Nephron (organoid): ENCODE results near the gene COBLL1.

Source experiments
- H3K27ac Mint-ChIP-seq, 3 experiments: 2 replicates each; pipeline ENCODE4 v1.8.0; 2020; ENCODE audit warnings: mixed read lengths in 3 of 3, mild to moderate bottlenecking in 2 of 3, moderate library complexity in 1 of 3
- H3K27me3 Mint-ChIP-seq: 2 replicates; pipeline ENCODE4 v1.8.0; 2021; ENCODE audit warnings: low read depth, mild to moderate bottlenecking, moderate library complexity, mixed read lengths
- H3K36me3 Mint-ChIP-seq: 2 replicates; pipeline ENCODE4 v1.8.0; 2020; ENCODE audit warnings: low read depth, mixed read lengths
- H3K4me1 Mint-ChIP-seq: 2 replicates; pipeline ENCODE4 v1.8.0; 2020; ENCODE audit warnings: mixed read lengths
- H3K4me3 Mint-ChIP-seq, 3 experiments: 2 replicates each; pipeline ENCODE4 v1.8.0; 2020; ENCODE audit warnings: mild to moderate bottlenecking in 3 of 3, mixed read lengths in 3 of 3, moderate library complexity in 2 of 3
- H3K9me3 Mint-ChIP-seq: 2 replicates; pipeline ENCODE4 v1.8.0; 2020; ENCODE audit warnings: mixed read lengths
- CTCF ChIP-seq, 3 experiments: fragments of 200-600 bp; sonication (generic); IDR thresholded peaks; one replicate each; pipeline ENCODE4 v1.5.0; 2021; ENCODE audit warnings: antibody characterized with exemption in 3 of 3; ENCODE audit not compliant: unreplicated experiment in 3 of 3

Gene COBLL1

GRCh38 chr2:164734196-164734595 lies 107.4 kb downstream of the COBLL1 start:
- Mint-ChIP-seq H3K9me3 (no peaks in the 10 kb centered on the region), H3K27ac (peak overlapping the region; percentile 14 to 87 (median 49)), H3K27me3 (peaks cover 9% of the 10 kb centered on the region), H3K36me3 (no peaks in the 10 kb centered on the region), H3K4me3 (no peak overlapping the region), H3K4me1 (peaks cover 11% of the 10 kb centered on the region)
- TF ChIP-seq CTCF (IDR thresholded peaks at IDR 0.05; ENCODE audit: unreplicated experiment in 3 of 3): no peak

GRCh38 chr2:164725542-164725941 lies 116.1 kb downstream of the COBLL1 start:
- no peaks in the 10 kb centered on the region for H3K36me3 Mint-ChIP-seq
- TF ChIP-seq CTCF (IDR thresholded peaks at IDR 0.05; ENCODE audit: unreplicated experiment in 3 of 3): no peak

GRCh38 chr2:164722616-164723338 lies 118.8 kb downstream of the COBLL1 start:
- TF ChIP-seq CTCF (IDR thresholded peaks at IDR 0.05; ENCODE audit: unreplicated experiment in 3 of 3): no peak
- no peaks in the 10 kb centered on the region for H3K36me3 Mint-ChIP-seq

More at GRCh38 chr2:164725542-164725941, 116.1 kb downstream of the COBLL1 start:
- no peaks in the 10 kb centered on the region for H3K27me3 Mint-ChIP-seq
- H3K9me3 Mint-ChIP-seq: no peaks in the 10 kb centered on the region
- H3K4me3 Mint-ChIP-seq: no peak overlapping the region
- peaks cover 12% of the 10 kb centered on the region for H3K4me1 Mint-ChIP-seq
- H3K27ac Mint-ChIP-seq: peak overlapping the region; percentile 77 to 95 (median 81)

GRCh38 chr2:164721430-164721829 lies 120.2 kb downstream of the COBLL1 start:
- peak overlapping the region; percentile 84 to 95 (median 93) for H3K27ac Mint-ChIP-seq
- H3K4me1 Mint-ChIP-seq: peaks cover 24% of the 10 kb centered on the region
- H3K4me3 Mint-ChIP-seq: no peak overlapping the region
- TF ChIP-seq CTCF (IDR thresholded peaks at IDR 0.05; ENCODE audit: unreplicated experiment in 3 of 3): no peak
- H3K36me3 Mint-ChIP-seq: no peaks in the 10 kb centered on the region
- no peaks in the 10 kb centered on the region for H3K27me3 Mint-ChIP-seq
- H3K9me3 Mint-ChIP-seq: no peaks in the 10 kb centered on the region

More at GRCh38 chr2:164722616-164723338, 118.8 kb downstream of the COBLL1 start:
- H3K27me3 Mint-ChIP-seq: no peaks in the 10 kb centered on the region
- H3K9me3 Mint-ChIP-seq: no peaks in the 10 kb centered on the region
- H3K27ac Mint-ChIP-seq: peak overlapping the region; percentile 52 to 84 (median 65)
- H3K4me1 Mint-ChIP-seq: peaks cover 24% of the 10 kb centered on the region
- no peak overlapping the region for H3K4me3 Mint-ChIP-seq

- Mint-ChIP-seq H3K4me3 (peak overlapping the region in 1 of 3 experiments; percentile 7), H3K4me1 (peaks cover 24% of the 10 kb centered on the region), H3K9me3 (no peaks in the 10 kb centered on the region), H3K36me3 (no peaks in the 10 kb centered on the region), H3K27ac (peak overlapping the region; percentile 84 to 95 (median 93)), H3K27me3 (no peaks in the 10 kb centered on the region)
- no peak for TF ChIP-seq CTCF (IDR thresholded peaks at IDR 0.05; ENCODE audit: unreplicated experiment in 3 of 3)
Measured at GRCh38 chr2:164719996-164720941, 121.4 kb downstream of the COBLL1 start.
